Lower leg skin (tissue), 3 donors: ENCODE results near the gene PAEP.

Experiments
- POLR2A ChIP-seq, 2 donors: fragments of 450-650 bp; IDR thresholded peaks; one replicate each; pipeline ENCODE4 v1.6.1; 2016 to 2017; ENCODE audit warnings: antibody characterized with exemption in 2 of 2, mild to moderate bottlenecking in 1 of 2, moderate library complexity in 1 of 2
- TF ChIP-seq, protein P1 (sequence below), 3 donors: fragments of 450-650 bp; IDR thresholded peaks; one replicate each; pipeline ENCODE4 v1.5.1; 2016; ENCODE audit warnings: antibody characterized with exemption in 3 of 3, mild to moderate bottlenecking in 3 of 3, moderate library complexity in 2 of 3

GRCh38 chr9:135574331-135574730 is 12.8 kb downstream of the PAEP start:
- TF ChIP-seq, protein P1, sequence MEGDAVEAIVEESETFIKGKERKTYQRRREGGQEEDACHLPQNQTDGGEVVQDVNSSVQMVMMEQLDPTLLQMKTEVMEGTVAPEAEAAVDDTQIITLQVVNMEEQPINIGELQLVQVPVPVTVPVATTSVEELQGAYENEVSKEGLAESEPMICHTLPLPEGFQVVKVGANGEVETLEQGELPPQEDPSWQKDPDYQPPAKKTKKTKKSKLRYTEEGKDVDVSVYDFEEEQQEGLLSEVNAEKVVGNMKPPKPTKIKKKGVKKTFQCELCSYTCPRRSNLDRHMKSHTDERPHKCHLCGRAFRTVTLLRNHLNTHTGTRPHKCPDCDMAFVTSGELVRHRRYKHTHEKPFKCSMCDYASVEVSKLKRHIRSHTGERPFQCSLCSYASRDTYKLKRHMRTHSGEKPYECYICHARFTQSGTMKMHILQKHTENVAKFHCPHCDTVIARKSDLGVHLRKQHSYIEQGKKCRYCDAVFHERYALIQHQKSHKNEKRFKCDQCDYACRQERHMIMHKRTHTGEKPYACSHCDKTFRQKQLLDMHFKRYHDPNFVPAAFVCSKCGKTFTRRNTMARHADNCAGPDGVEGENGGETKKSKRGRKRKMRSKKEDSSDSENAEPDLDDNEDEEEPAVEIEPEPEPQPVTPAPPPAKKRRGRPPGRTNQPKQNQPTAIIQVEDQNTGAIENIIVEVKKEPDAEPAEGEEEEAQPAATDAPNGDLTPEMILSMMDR (IDR thresholded peaks at IDR 0.05) = no peak
- TF ChIP-seq POLR2A (IDR thresholded peaks at IDR 0.05) = no peak
